Measurements from ENCODE around the gene HMGCS1.
"Not testable (repeated sequence)": the region's sequence is repeated elsewhere in the genome, so short reads cannot be mapped to it uniquely, and the experiment has no call there.

The HMGCS1 gene

DNA sequence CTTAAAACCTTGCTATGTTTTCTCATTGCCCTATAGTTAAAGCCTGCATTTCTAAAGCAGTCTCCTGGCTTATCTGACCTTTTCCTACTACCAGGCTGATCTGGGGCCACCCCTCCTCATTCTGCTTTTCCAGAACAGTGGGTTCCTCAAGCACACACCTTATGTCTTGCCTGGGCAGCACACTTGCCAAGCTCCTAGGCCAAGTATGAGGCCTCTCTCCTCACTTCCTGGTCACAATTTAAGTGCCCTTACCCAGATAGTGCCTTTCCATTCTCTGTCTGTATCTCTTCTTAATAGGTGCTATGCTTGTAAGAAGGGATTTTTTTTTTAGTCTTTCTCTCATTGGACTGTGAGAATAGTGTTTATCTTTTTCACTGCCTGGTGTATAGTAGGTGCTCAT, 39.7 kb downstream of the HMGCS1 start:
- no peak for DNase-seq (ENCODE audit: low spot score)

DNA sequence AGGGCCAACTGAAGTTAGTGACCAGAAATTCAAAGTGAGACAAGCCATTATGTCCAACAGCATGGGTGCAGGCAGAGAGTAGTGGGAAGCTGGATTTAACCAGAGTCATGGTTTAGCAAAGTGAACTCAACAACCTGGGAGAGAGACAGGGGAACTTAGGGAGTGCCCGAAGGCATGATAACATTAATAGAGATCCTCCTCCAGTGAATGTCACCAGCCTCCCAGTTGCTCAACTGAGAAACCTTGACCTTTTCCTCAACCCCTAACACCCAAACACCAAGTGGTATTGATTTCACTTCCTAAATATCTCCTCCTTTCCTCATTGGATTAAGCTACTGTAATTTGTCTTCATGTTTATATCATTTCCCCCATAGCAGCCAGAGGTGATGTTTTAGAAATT, 42.6 kb downstream of the HMGCS1 start:
- no peak for DNase-seq (ENCODE audit: low spot score)

DNA sequence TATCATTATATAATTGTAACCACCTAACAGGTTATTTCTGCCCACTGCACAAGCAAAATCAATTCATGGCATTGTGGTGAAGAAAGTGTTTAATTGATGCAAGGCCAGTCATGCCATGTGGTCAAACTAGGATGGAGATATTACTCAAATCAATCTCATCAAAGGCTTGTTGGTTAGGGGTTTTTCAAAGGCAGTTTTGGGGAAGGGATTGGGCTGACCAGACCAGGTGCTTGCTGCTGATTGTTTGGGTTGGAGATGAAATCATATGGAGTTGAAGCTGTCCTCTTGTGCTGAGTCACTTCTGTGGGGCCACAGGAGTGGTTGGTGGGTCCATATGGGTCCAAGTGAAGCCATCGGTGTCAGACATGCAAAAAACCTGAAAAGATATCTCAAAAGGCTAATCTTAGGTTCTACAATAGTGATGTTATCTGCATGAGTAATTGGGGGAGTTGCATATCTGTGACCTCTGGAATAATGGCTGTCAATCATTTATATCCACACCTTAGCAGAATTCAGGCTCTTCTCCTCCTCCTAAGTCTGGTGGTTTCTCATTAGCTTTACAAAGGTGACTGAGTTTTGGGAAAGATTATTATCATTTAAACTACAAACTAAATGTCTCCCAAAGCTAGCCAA, 44.9 kb downstream of the HMGCS1 start:
- no peak for DNase-seq (ENCODE audit: low spot score)

DNA sequence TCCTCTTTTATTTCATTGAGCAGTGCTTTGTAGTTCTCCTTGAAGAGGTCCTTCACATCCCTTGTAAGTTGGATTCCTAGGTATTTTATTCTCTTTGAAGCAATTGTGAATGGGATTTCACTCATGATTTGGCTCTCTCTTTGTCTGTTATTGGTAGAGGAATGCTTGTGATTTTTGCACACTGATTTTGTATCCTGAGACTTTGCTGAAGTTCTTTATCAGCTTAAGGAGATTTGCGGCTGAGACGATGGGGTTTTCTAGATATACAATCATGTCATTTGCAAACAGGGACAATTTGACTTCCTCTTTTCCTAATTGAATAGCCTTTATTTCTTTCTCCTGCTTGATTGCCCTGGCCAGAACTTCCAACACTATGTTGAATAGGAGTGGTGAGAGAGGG, 50.9 kb downstream of the HMGCS1 start:
- not testable (repeated sequence) for DNase-seq (ENCODE audit: low spot score)

DNA sequence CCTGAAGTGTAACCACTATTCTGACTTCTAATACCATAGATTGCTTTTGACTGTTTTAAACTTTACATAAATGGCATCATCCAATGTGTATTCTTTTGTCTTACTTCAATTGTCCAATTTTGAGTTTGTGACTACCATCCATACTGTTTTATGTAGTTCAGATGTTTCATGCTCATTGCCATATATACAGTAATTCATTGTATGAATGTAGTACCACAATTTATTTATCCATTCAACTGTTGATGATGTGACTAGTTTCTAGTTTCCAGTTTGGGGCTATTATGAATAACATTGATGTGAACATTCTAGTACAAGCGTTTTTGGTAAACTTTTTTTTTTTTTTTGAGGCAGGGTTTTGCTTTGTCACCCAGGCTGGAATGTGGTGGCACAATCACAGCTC, 55.1 kb downstream of the HMGCS1 start:
- no peak for DNase-seq (ENCODE audit: low spot score)

DNA sequence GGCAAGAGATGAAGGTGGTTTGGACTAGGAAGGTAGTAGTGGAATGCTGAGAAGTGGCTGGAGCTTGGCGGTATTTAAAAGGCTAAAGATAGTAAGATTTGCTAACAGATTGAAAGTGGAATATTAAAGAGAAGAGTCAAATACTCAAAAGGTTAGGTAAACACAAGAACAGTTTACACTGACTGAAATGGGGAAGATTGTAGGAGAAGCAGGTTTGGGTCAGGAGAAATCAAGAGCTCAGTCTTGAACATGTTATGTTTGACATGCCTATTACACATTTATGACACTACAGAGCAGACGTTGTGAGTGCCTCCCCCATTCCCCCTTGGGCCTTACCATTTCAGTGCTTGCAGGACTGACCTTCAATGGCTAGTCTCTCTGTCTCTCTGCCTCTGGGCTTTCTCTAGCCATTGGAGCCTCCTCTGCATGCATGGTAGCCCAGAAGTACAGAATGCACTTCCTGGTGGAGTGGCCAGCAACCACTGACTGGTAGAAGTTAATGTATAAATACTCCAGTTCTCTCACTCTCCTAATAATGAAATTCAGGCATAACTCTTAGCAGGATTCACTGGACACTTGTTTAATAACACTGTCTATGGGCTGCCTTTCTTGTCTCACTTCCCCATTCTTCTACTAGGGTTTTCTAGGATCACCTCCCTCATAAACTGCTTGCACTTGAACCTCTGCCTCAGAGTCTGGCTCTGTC, 56.8 kb downstream of the HMGCS1 start:
- no peak for DNase-seq (ENCODE audit: low spot score)

DNA sequence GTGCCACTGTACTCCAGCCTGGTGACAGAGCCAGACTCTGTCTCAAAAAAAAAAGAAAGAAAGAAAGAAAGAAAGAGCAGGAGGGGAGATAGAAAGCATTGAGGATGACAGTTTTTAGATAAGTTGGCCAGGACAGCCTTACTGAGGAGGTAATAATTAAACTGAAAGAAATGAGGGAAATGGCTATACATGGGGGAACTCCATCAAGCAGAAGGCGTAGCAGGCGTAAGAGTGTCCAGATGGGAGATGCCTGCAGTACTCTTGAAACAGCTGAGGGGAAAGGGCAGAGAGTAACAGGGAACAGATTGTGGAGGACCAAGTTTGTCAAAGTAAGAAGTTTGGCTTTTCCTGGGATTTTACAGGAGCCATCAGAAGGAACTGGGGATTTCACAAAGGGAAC, 57.5 kb downstream of the HMGCS1 start:
- no peak for DNase-seq (ENCODE audit: low spot score)

DNA sequence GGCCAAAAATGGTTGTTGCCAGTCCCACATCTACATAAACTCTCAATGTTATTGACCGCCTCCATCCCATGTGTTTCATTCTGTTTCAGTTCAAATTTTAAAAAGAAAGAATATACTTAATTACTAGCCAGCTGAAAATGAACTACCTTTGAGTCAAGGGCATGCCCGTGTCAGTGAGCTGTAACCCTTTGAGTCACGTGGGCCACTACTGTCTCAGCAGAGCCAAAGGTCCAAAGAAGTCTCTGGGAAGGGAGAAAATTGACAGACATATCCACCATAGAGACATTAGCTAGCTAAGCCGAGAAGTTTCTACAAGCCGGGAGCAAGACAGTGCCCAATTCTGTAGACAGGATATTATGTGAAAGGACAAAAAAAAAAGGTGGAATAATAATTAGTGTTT, 61.5 kb downstream of the HMGCS1 start:
- DNase-seq (ENCODE audit: low spot score): no peak

DNA sequence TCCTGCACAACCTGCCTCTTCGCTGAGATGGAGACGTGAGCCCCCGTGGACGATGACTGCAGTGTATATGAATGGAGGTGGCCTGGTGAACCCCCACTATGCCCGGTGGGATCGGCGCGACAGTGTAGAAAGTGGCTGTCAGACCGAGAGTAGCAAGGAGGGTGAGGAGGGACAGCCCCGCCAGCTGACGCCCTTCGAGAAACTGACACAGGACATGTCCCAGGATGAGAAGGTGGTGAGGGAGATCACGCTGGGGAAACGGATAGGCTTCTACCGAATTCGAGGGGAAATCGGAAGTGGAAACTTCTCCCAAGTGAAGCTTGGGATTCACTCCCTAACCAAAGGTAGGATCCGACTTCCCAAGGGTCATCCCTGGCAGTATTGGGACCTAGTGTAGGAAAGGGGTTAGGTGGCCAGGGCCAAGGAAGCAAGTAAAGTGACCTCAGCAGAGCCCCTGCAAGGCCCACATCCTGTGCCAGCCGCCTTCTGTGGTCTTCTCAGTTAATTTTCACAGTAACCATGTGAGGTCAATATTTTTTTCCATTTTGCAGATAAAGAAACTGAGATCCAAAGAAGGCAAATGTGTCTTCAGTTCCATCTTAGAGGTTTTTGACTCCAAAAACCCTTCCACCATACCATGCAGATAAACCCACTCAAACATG, 67.4 kb downstream of the HMGCS1 start:
- no peak for DNase-seq (ENCODE audit: low spot score)

DNA sequence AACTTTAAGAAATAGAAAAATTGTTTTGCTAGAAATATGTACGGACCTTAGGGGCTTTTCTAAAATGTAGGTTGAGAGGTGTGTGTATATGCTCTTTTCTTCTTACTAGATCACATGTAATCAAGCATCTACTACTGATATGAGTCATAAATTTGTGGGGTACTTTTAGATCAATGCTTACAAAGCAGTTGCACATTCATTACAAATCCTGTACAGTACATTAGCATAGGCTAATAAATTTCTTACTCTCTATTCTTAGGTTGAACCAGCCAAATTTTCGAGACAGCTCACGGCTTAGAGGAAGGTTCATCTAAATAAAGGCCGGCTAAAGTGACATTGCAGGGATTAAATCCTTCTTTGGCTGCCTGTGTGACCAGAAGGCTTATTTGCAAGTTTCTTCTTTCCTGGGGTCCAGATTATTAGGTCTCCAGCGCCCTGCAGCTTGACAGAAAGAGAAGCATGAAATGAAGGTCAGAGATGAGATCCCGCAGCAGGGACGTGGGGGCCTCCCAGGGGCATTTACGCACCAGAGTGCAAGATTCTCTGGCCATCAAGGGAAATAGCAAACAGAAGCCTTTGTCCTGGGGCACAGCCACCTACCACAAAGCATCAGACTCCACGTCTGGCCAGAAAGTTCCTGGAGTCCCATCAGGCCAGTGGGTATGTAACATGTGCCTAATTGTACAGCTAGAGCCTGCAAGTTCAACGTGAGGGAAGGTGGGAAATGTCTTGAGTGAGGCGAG, 68.2 kb downstream of the HMGCS1 start:
- DNase-seq (ENCODE audit: low spot score): no peak

DNA sequence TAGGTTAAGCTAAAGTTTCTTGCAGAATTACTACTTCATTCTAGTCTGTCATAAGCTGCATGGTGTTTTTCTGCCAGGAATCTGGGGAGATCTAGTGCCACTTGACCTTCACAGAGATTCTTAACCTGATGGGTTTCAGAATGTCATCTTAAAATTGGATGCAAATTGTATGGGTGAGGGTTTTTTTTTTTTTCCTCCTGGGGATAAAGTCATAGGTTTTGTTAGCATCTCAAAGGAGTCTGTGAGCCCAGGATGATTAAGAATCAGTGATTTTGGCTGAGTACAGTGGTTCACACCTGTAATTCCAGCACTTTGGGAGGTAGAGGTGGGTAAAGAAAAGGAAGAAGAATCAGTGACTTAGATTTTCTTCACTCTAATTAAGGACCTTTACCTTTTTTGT, 69.9 kb downstream of the HMGCS1 start:
- no peak for DNase-seq (ENCODE audit: low spot score)

DNA sequence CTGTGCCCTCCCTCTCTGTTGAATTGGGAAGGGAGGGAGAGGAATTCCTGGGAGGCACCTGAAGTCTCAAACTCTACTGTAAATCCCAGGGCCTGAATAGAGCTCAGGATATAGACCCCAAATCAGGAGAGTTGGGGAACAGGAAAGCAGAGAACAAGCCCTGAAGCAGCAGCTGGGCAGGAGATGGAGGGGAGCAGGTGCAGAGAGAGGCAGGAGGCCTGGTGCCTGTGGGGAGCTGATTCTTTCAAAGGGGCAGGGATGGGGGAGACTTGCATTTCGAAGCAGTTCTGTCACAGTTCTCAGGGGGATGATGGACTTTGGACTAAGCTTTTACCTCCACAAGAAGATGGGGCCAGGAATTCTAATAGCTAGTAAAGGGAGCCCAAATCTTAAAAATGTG, 71.0 kb downstream of the HMGCS1 start:
- no peak for DNase-seq (ENCODE audit: low spot score)

Data from cerebellar cortex (tissue), 1 donor.